Liver (tissue), 3 donors: Measurements from ENCODE around the gene CCT4.

Experiments used
- ATF3 ChIP-seq: IDR thresholded peaks from 2 replicates; pipeline ENCODE4 v1.6.1; 2016; ENCODE audit warnings: antibody characterized with exemption
- GABPA ChIP-seq, 2 donors: IDR thresholded peaks in 1 of 2; conservative IDR thresholded peaks in 1 of 2; 2 replicates each; pipeline ENCODE4 v1.6.1; 2016; ENCODE audit warnings: antibody characterized with exemption in 2 of 2, mild to moderate bottlenecking in 1 of 2, moderate library complexity in 1 of 2
- JUND ChIP-seq, 2 donors: IDR thresholded peaks; 2 replicates each; pipeline ENCODE4 v1.6.1; 2016; ENCODE audit warnings: antibody characterized with exemption in 2 of 2
- MAX ChIP-seq: IDR thresholded peaks from 2 replicates; pipeline ENCODE4 v1.6.1; 2016; ENCODE audit warnings: antibody characterized with exemption
- RAD21 ChIP-seq, 2 donors: IDR thresholded peaks; 2 replicates each; pipeline ENCODE4 v1.6.1; 2016; ENCODE audit warnings: antibody characterized with exemption in 2 of 2, mild to moderate bottlenecking in 2 of 2
- REST ChIP-seq: IDR thresholded peaks from 2 replicates; pipeline ENCODE4 v1.6.1; 2016; ENCODE audit warnings: antibody characterized with exemption, mild to moderate bottlenecking
- RXRA ChIP-seq, 2 donors: IDR thresholded peaks; 2 replicates each; pipeline ENCODE4 v1.6.1; 2017 to 2018; ENCODE audit warnings: antibody characterized with exemption in 2 of 2, mild to moderate bottlenecking in 1 of 2
- TAF1 ChIP-seq: conservative IDR thresholded peaks from 2 replicates; pipeline ENCODE4 v1.6.1; 2016; ENCODE audit warnings: antibody characterized with exemption, mild to moderate bottlenecking
- TF ChIP-seq, protein P1 (sequence below): fragments of 150-350 bp; IDR thresholded peaks from 2 replicates; pipeline ENCODE4 v1.5.1; 2017; ENCODE audit warnings: improper control_type of control experiment, low read depth, low read length; ENCODE audit not compliant: missing input control
- donor health status: healthy.
- donor health status: healthy.

DNA sequence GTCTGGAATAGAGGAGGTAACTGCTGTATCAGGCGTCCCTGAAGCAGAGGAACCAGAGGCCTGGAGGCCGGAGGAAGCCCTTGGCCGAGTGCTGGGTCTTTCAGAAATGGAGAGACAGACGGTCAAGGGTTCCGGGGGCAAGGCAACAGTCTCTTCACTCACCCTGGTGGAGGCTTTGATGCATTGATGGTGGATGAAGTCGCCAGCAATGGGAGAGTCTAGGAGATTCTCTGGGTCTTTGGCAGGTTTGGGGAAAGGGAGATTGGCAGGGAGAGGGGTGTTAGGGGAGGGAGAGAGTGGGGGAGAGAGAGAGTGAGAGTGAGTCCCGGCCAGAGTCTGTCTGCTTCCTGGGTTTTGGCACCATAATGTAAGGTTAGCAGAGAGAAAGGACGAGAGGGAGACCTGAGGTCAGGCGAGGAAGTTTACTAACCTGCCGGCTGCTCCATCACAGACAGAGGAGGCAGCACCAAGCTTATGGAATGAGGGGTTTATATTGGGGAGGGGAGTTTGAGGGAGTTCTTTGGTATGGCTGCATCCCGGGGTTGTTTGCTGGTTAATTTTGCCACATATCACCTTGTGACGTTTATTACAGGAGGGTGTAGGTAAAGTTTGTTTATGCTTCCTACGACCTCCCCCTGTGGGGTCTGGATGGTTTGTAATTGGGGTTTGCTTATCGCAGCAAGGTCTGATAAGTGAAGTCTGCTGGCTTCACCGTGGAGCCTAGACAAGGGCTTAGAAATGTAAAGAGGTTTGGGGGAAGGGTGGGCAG, 36.6 kb upstream of the CCT4 start:
- TF ChIP-seq GABPA (IDR thresholded peaks at IDR 0.05 in 1 of 2, conservative IDR thresholded peaks at IDR 0.05 in 1 of 2) (no peak), RAD21 (IDR thresholded peaks at IDR 0.05) (no peak), JUND (IDR thresholded peaks at IDR 0.05) (no peak), ATF3 (no peak), RXRA (IDR thresholded peaks at IDR 0.05) (no peak), TAF1 (no peak), REST (no peak), MAX (no peak)
- TF ChIP-seq, protein P1, sequence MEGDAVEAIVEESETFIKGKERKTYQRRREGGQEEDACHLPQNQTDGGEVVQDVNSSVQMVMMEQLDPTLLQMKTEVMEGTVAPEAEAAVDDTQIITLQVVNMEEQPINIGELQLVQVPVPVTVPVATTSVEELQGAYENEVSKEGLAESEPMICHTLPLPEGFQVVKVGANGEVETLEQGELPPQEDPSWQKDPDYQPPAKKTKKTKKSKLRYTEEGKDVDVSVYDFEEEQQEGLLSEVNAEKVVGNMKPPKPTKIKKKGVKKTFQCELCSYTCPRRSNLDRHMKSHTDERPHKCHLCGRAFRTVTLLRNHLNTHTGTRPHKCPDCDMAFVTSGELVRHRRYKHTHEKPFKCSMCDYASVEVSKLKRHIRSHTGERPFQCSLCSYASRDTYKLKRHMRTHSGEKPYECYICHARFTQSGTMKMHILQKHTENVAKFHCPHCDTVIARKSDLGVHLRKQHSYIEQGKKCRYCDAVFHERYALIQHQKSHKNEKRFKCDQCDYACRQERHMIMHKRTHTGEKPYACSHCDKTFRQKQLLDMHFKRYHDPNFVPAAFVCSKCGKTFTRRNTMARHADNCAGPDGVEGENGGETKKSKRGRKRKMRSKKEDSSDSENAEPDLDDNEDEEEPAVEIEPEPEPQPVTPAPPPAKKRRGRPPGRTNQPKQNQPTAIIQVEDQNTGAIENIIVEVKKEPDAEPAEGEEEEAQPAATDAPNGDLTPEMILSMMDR: no peak
